Cardiac muscle cell (in vitro differentiated cells and primary cell): ENCODE measurements around the gene PCNX1. TPM values are rescaled to one million over a fixed set of nuclear protein-coding genes. Genes with fewer than 3 reads are reported as not detected.
A peak's percentile ranks its signal among the peaks of the same experiment; 100 is the strongest.

ENCODE experiments used
- DNase-seq, 2 donors: peaks; one replicate each; pipeline versions ENCODE4 v3.0.0 to v3.0.0-alpha.2; 2010 to 2017; ENCODE audit warnings: low read depth in 1 of 2, low spot score in 1 of 2
- H3K27ac ChIP-seq: fragments of 200-600 bp; sonication (generic); 2 replicates; pipeline ENCODE4 v1.5.1; 2016
- H3K27me3 ChIP-seq: fragments of 200-600 bp; sonication (generic); 2 replicates; pipeline ENCODE4 v1.6.0; 2016; ENCODE audit warnings: control low read depth
- H3K36me3 ChIP-seq: fragments of 200-600 bp; sonication (generic); 2 replicates; pipeline ENCODE4 v1.5.1; 2016; ENCODE audit warnings: control low read depth
- H3K4me1 ChIP-seq: fragments of 200-600 bp; sonication (generic); 2 replicates; pipeline ENCODE4 v1.8.1; 2017; ENCODE audit warnings: low read depth, mild to moderate bottlenecking, mixed run types
- H3K4me3 ChIP-seq: fragments of 200-600 bp; sonication (generic); 2 replicates; pipeline ENCODE4 v1.5.1; 2016; ENCODE audit warnings: mild to moderate bottlenecking
- H3K9me3 ChIP-seq: fragments of 200-600 bp; sonication (generic); 2 replicates; pipeline ENCODE4 v1.5.1; 2017; ENCODE audit warnings: low read depth, mild to moderate bottlenecking, control low read depth
- CTCF ChIP-seq: IDR thresholded peaks from 2 replicates; pipeline ENCODE4 v1.5.1; 2012; ENCODE audit warnings: low read depth, mild to moderate bottlenecking, low read length
- polyA plus RNA-seq: library from polyadenylated mRNA; unstranded; fragments of >200 nt; fragmentation: Nextera tagmentation; extraction: Ambion mirVana; gene quantifications from 2 replicates; pipeline ENCODE4 v1.2.1, GENCODE V29; 2016
- total RNA-seq: library from RNA; depleted of rRNA; stranded (reverse); fragments of >200 nt; gene quantifications from 2 replicates; pipeline ENCODE4 v1.2.3, GENCODE V29; 2016

Gene PCNX1
- total and polyA plus RNA-seq, 2 experiments from 2014 or later = 20.1 to 45.4 TPM

GRCh38 chr14:71076462-71077092 lies 169.3 kb downstream of the PCNX1 start:
- no peak for TF ChIP-seq CTCF
- H3K9me3 ChIP-seq = no peaks in the 10 kb centered on the region
- H3K27me3 ChIP-seq = no peaks in the 10 kb centered on the region
- H3K36me3 ChIP-seq = peaks cover 61% of the 10 kb centered on the region
- H3K27ac ChIP-seq = no peak overlapping the region
- DNase-seq = no peak
- no peak overlapping the region for H3K4me3 ChIP-seq
- H3K4me1 ChIP-seq = no peaks in the 10 kb centered on the region

GRCh38 chr14:71078500-71078899 lies 171.2 kb downstream of the PCNX1 start:
- no peaks in the 10 kb centered on the region for H3K9me3 ChIP-seq
- no peak for TF ChIP-seq CTCF
- no peak overlapping the region for H3K4me3 ChIP-seq
- no peaks in the 10 kb centered on the region for H3K27me3 ChIP-seq
- no peak overlapping the region for H3K27ac ChIP-seq
- DNase-seq = no peak
- H3K4me1 ChIP-seq = no peaks in the 10 kb centered on the region
- H3K36me3 ChIP-seq = peaks cover 43% of the 10 kb centered on the region

GRCh38 chr14:71086567-71086966 lies 179.3 kb downstream of the PCNX1 start:
- H3K9me3 ChIP-seq = no peaks in the 10 kb centered on the region
- peaks cover 37% of the 10 kb centered on the region for H3K36me3 ChIP-seq
- no peak for DNase-seq
- TF ChIP-seq CTCF = no peak
- H3K4me3 ChIP-seq = no peak overlapping the region
- no peaks in the 10 kb centered on the region for H3K4me1 ChIP-seq
- no peak overlapping the region for H3K27ac ChIP-seq
- no peaks in the 10 kb centered on the region for H3K27me3 ChIP-seq

- H3K4me1 ChIP-seq = no peaks in the 10 kb centered on the region
- DNase-seq = peak in 1 of 2 donors; percentile 30
- H3K27ac ChIP-seq = no peak overlapping the region
- H3K36me3 ChIP-seq = peaks cover 50% of the 10 kb centered on the region
- no peaks in the 10 kb centered on the region for H3K9me3 ChIP-seq
- no peak overlapping the region for H3K4me3 ChIP-seq
- no peaks in the 10 kb centered on the region for H3K27me3 ChIP-seq
- TF ChIP-seq CTCF = no peak
Observed at GRCh38 chr14:71089971-71090370, 182.7 kb downstream of the PCNX1 start.

GRCh38 chr14:71094722-71095121 lies 187.5 kb downstream of the PCNX1 start:
- H3K36me3 ChIP-seq = peaks cover 29% of the 10 kb centered on the region
- H3K27ac ChIP-seq = no peak overlapping the region
- DNase-seq = peak in 1 of 2 donors; percentile 15
- no peaks in the 10 kb centered on the region for H3K4me1 ChIP-seq
- no peaks in the 10 kb centered on the region for H3K9me3 ChIP-seq
- no peaks in the 10 kb centered on the region for H3K27me3 ChIP-seq
- no peak for TF ChIP-seq CTCF
- H3K4me3 ChIP-seq = no peak overlapping the region
